Heart left ventricle (tissue), 16 donors: ENCODE measurements around the gene GGNBP2. TPM values are rescaled to one million over a fixed set of nuclear protein-coding genes. Genes with fewer than 3 reads are reported as not detected.

ENCODE experiments used
- ATAC-seq, 4 donors: fragments of 200-7000 bp; cut with Tn5 transposase; one replicate each; pipeline ENCODE4 v1.9.1; 2020 to 2022; ENCODE audit warnings: moderate library complexity in 4 of 4, mild to moderate bottlenecking in 3 of 4, moderate number of reproducible peaks in 1 of 4
- DNase-seq, 5 donors: peaks; one replicate each; pipeline ENCODE4 v3.0.0-alpha.2; 2020
- H3K27ac ChIP-seq, 12 donors: fragments of 200-600 bp; sonication (generic) in 4 of 12; one replicate each; pipeline versions ENCODE4 v1.5.0 to v1.8.0; 2016 to 2022; ENCODE audit warnings: mild to moderate bottlenecking in 2 of 12
- H3K27me3 ChIP-seq, 9 donors: fragments of 200-600 bp; sonication (generic) in 2 of 9; one replicate each; pipeline versions ENCODE4 v1.5.1 to v1.8.0; 2016 to 2022; ENCODE audit warnings: mild to moderate bottlenecking in 3 of 9
- H3K36me3 ChIP-seq, 9 donors: fragments of 200-600 bp; sonication (generic) in 2 of 9; one replicate each; pipeline versions ENCODE4 v1.5.0 to v1.8.0; 2018 to 2022; ENCODE audit warnings: mild to moderate bottlenecking in 2 of 9
- H3K4me1 ChIP-seq, 12 donors: fragments of 200-600 bp; sonication (generic) in 4 of 12; one replicate each; pipeline versions ENCODE4 v1.5.0 to v1.8.0; 2016 to 2022; ENCODE audit warnings: mild to moderate bottlenecking in 3 of 12
- H3K4me3 ChIP-seq, 12 donors: fragments of 200-600 bp; sonication (generic) in 4 of 12; one replicate each; pipeline versions ENCODE4 v1.5.0 to v1.8.0; 2017 to 2022; ENCODE audit warnings: mild to moderate bottlenecking in 9 of 12, moderate library complexity in 4 of 12
- H3K9me3 ChIP-seq, 12 donors: fragments of 200-600 bp; sonication (generic) in 4 of 12; one replicate each; pipeline versions ENCODE4 v1.5.0 to v1.8.0; 2016 to 2022; ENCODE audit warnings: mild to moderate bottlenecking in 1 of 12
- CTCF ChIP-seq, 12 donors: fragments of 200-600 bp; sonication (generic) in 4 of 12; IDR thresholded peaks; one replicate each; pipeline versions ENCODE4 v1.5.0 to v1.8.0; 2018 to 2022; ENCODE audit warnings: antibody characterized with exemption in 12 of 12, mild to moderate bottlenecking in 5 of 12
- POLR2A ChIP-seq, 2 donors: fragments of 450-650 bp; IDR thresholded peaks; one replicate each; pipeline ENCODE4 v1.6.1; 2017; ENCODE audit warnings: antibody characterized with exemption in 2 of 2, mild to moderate bottlenecking in 2 of 2, moderate library complexity in 2 of 2
- WGBS, 4 donors: extraction: QIAGEN DNeasy Blood & Tissue Kit in 2 of 4; methylation state at CpG; one replicate each; pipeline versions ENCODE4 v1.1.5 to v1.1.7; 2013 to 2018; 5-methylcytosine and 5-hydroxymethylcytosine counted together
- intact Hi-C, 10 donors: fragments of 100-400 bp; cut with DNase I; formaldehyde crosslinking; loops; one replicate each; pipeline versions ENCODE4 v1.11.1 to v1.14.2; 2022
- polyA plus RNA-seq, 2 donors: library from polyadenylated mRNA; stranded (reverse); fragments of 200-250 nt; gene quantifications; one replicate each; pipeline ENCODE4 v1.2.3, GENCODE V29; 2013
- total RNA-seq, 9 donors: library from RNA; depleted of rRNA in 2 of 9; stranded (reverse); fragments of >200 nt in 2 of 9; fragmentation: NEBNext Ultra II Directional in 3 of 9; extraction: Animal tissue kit (Norgen Biotek cat#: 25700) in 3 of 9; gene quantifications; one replicate each; pipeline versions ENCODE4 v1.1.0 to v1.2.4, GENCODE V29; 2016 to 2023
- donor health status: ischemic (EF 13 %, LVEDD 7.1; RV severe dilation, severe dysfunction).
- donor health status: healthy with polysubstance abuse.
- donor health status: DM: no; HTN: yes; CAD: no.
- donor health status: DM: no; HTN: no; CAD: no.
- donor health status: ischemic (EF 25% LVEDD 6.9; RV normal size, moderate dysfunction).
- donor health status: ischemic (EF 25% LVEDD 5.7; RV mildly dilated, moderate dysfunction).
- donor health status: healthy.
- donor health status: DM: yes; HTN: yes; CAD: no.
- donor health status: ischemic (EF 35%, LVEDD 5.7; RV mildly dilated, moderate dysfunction).
- donor health status: nonischemic (EF 11% LVEDD 7.7; RV severe dilation, severe dysfunction).
- donor health status: DM: yes; HTN: yes; CAD: no.
- donor health status: PGD.
- donor health status: ischemic (EF 29% LVEDD 5.4; RV normal size, mild dysfunction).
- donor health status: nonischemic (EF 23%, LVEDD 6.1; RV moderate dilation, normal function).

GGNBP2 gene
- total and polyA plus RNA-seq, 11 donors = 27.4 to 62.9 (median 40.5) TPM

- peak overlapping the region in 2 of 12 donors; percentile 73 to 79 for H3K27ac ChIP-seq
- peaks cover 0 to 33% (median 15%) of the 10 kb centered on the region in 12 donors for H3K4me1 ChIP-seq
- H3K4me3 ChIP-seq = peak overlapping the region in 11 of 12 donors; percentile 75 to 100 (median 90)
- intact Hi-C loops = loop anchor here in 6 of 10 donors (5.0 to 10.0 kb wide), 4 partner anchors 46 to 892 kb away; partner anchors contain the start of genes AATF (in 1 of the 6), DUSP14 (in 1 of the 6) and ZNHIT3 (in 1 of the 6)
- H3K27me3 ChIP-seq = no peaks in the 10 kb centered on the region
- TF ChIP-seq CTCF (IDR thresholded peaks at IDR 0.05) = no peak
- peaks cover 0 to 27% (median 25%) of the 10 kb centered on the region in 9 donors for H3K36me3 ChIP-seq
- DNase-seq (no peak), ATAC-seq (no peak)
- 34 to 59% (median 41%) methylated on average over 4 of the region's 4 CpGs for WGBS, 4 donors
- no peaks in the 10 kb centered on the region for H3K9me3 ChIP-seq
Measured at GRCh38 chr17:36592716-36593321, 48.1 kb downstream of the GGNBP2 start.

GRCh38 chr17:36593656-36594316, 49.1 kb downstream of the GGNBP2 start:
- intact Hi-C loops = loop anchor here in 6 of 10 donors (5.0 to 10.0 kb wide), 4 partner anchors 46 to 891 kb away; partner anchors contain the start of genes AATF (in 1 of the 6), DUSP14 (in 1 of the 6) and ZNHIT3 (in 1 of the 6)
- peak in 3 of 4 donors; percentile 2 to 27 (median 7) for ATAC-seq
- no peak overlapping the region for H3K4me3 ChIP-seq
- TF ChIP-seq CTCF (IDR thresholded peaks at IDR 0.05) (no peak), POLR2A (IDR thresholded peaks at IDR 0.05) (no peak)
- peaks cover 0 to 33% (median 15%) of the 10 kb centered on the region in 12 donors for H3K4me1 ChIP-seq
- H3K9me3 ChIP-seq = no peaks in the 10 kb centered on the region
- peak overlapping the region in 2 of 12 donors; percentile 8 to 13 for H3K27ac ChIP-seq
- WGBS, 4 donors = 51 to 59% (median 55%) methylated on average over 8 of the region's 8 CpGs
- no peak for DNase-seq
- H3K36me3 ChIP-seq = peaks cover 0 to 18% (median 15%) of the 10 kb centered on the region in 9 donors
- H3K27me3 ChIP-seq = no peaks in the 10 kb centered on the region

- Histone ChIP-seq H3K9me3 (no peaks in the 10 kb centered on the region), H3K4me3 (no peak overlapping the region)
Measured at GRCh38 chr17:36594626-36595401, 50.1 kb downstream of the GGNBP2 start.

More at GRCh38 chr17:36594626-36595401, 50.1 kb downstream of the GGNBP2 start:
- H3K36me3 ChIP-seq = peaks cover 0 to 7% (median 5%) of the 10 kb centered on the region in 9 donors
- DNase-seq (no peak), ATAC-seq (no peak)
- no peak for TF ChIP-seq CTCF (IDR thresholded peaks at IDR 0.05)
- TF ChIP-seq POLR2A (IDR thresholded peaks at IDR 0.05) = no peak
- peaks cover 0 to 33% (median 15%) of the 10 kb centered on the region in 12 donors for H3K4me1 ChIP-seq
- H3K27me3 ChIP-seq = no peaks in the 10 kb centered on the region
- H3K27ac ChIP-seq = no peak overlapping the region
- intact Hi-C loops = loop anchor here in 6 of 10 donors (5.0 to 10.0 kb wide), 4 partner anchors 48 to 890 kb away; partner anchors contain the start of genes AATF (in 1 of the 6), DUSP14 (in 1 of the 6) and ZNHIT3 (in 1 of the 6)
- WGBS, 4 donors = 72 to 91% (median 76%) methylated on average over 13 of the region's 13 CpGs
